Activated naive CD4-positive, alpha-beta T cell treated with anti-CD3 and anti-CD28 coated beads for 36 hours (primary cell): ENCODE data around the gene TAF4. TPM values are rescaled to one million over a fixed set of nuclear protein-coding genes. Genes with fewer than 3 reads are reported as not detected.
"Not testable (repeated sequence)": the region's sequence is repeated elsewhere in the genome, so short reads cannot be mapped to it uniquely, and the experiment has no call there.

Experiments
- CTCF ChIA-PET: fragments of 350-600 bp; sonication (Branson Sonifier 250); formaldehyde crosslinking; loops from one replicate; lab custom pipeline; 2021; ENCODE audit warnings: antibody characterized with exemption; lab: Charles Lee
- DNase-seq: peaks from one replicate; pipeline ENCODE4 v3.0.0-alpha.2; 2020
- H3K27ac Mint-ChIP-seq: one replicate; pipeline ENCODE4 v1.8.0; 2021; ENCODE audit warnings: mild to moderate bottlenecking, mixed read lengths
- H3K27me3 Mint-ChIP-seq: one replicate; pipeline ENCODE4 v1.8.0; 2021; ENCODE audit warnings: low read depth, mixed read lengths
- H3K36me3 Mint-ChIP-seq: one replicate; pipeline ENCODE4 v1.8.0; 2021; ENCODE audit warnings: low read depth, mixed read lengths
- H3K4me1 Mint-ChIP-seq: one replicate; pipeline ENCODE4 v1.8.0; 2021; ENCODE audit warnings: low read depth, mixed read lengths
- H3K4me3 Mint-ChIP-seq: one replicate; pipeline ENCODE4 v1.8.0; 2021; ENCODE audit warnings: mild to moderate bottlenecking, moderate library complexity, mixed read lengths
- H3K9me3 Mint-ChIP-seq: one replicate; pipeline ENCODE4 v1.8.0; 2021; ENCODE audit warnings: mixed read lengths
- intact Hi-C: fragments of 100-400 bp; cut with micrococcal nuclease; formaldehyde crosslinking; loops from one replicate; pipeline ENCODE4 v1.15.1; 2023
- total RNA-seq, 2 experiments: library from RNA; stranded (reverse); gene quantifications; one replicate each; pipeline ENCODE4 v1.2.3, GENCODE V29; 2021

The TAF4 gene
- total RNA-seq, 2 experiments from 2014 or later: 15.0 to 15.4 TPM

- not testable (repeated sequence) for H3K27me3 Mint-ChIP-seq, H3K27ac Mint-ChIP-seq
These were observed 6.2 kb upstream of the TAF4 start for GRCh38 chr20:62071669-62072430.

GRCh38 chr20:62069741-62070216, 4.1 kb upstream of the TAF4 start:
- peaks cover 15% of the 10 kb centered on the region for H3K9me3 Mint-ChIP-seq
- H3K27ac Mint-ChIP-seq: no peak overlapping the region
- CTCF ChIA-PET: no interaction called here
- DNase-seq: no peak
- peaks cover 16% of the 10 kb centered on the region for H3K4me1 Mint-ChIP-seq
- peaks cover 3% of the 10 kb centered on the region for H3K36me3 Mint-ChIP-seq
- intact Hi-C loops: loop anchor here (5.0 kb wide), 1 partner anchor 233 kb away; the partner anchor contains the start of gene ADRM1
- H3K4me3 Mint-ChIP-seq: no peak overlapping the region
- H3K27me3 Mint-ChIP-seq: no peaks in the 10 kb centered on the region

More at GRCh38 chr20:62071669-62072430, 6.2 kb upstream of the TAF4 start:
- H3K4me1 Mint-ChIP-seq: peaks cover 13% of the 10 kb centered on the region
- CTCF ChIA-PET, H3K4me3 Mint-ChIP-seq, DNase-seq, H3K36me3 Mint-ChIP-seq, intact Hi-C loops: not testable (repeated sequence)
- peaks cover 23% of the 10 kb centered on the region for H3K9me3 Mint-ChIP-seq

- CTCF ChIA-PET: interaction anchor here (1.3 kb wide), 1 partner anchor 53 kb away, joined by 3 read pairs; no protein-coding TSS in a partner anchor
- H3K4me1 Mint-ChIP-seq: peaks cover 19% of the 10 kb centered on the region
- no peak overlapping the region for H3K27ac Mint-ChIP-seq
- peaks cover 5% of the 10 kb centered on the region for H3K36me3 Mint-ChIP-seq
- peaks cover 11% of the 10 kb centered on the region for H3K9me3 Mint-ChIP-seq
- no peaks in the 10 kb centered on the region for H3K27me3 Mint-ChIP-seq
- intact Hi-C loops: loop anchor here (5.0 kb wide), 1 partner anchor 233 kb away; the partner anchor contains the start of gene ADRM1
- no peak overlapping the region for H3K4me3 Mint-ChIP-seq
- no peak for DNase-seq
These were observed 3.3 kb upstream of the TAF4 start for GRCh38 chr20:62068997-62069396.

GRCh38 chr20:62067547-62068260, 2.0 kb upstream of the TAF4 start:
- peak; percentile 44 for DNase-seq
- intact Hi-C loops: loop anchor here (1.0 to 5.0 kb wide), 8 partner anchors 37 to 319 kb away; partner anchors contain the start of genes ADRM1, LSM14B and RPS21
- Mint-ChIP-seq H3K4me1 (peaks cover 32% of the 10 kb centered on the region), H3K27me3 (no peaks in the 10 kb centered on the region), H3K27ac (peak overlapping the region; percentile 90), H3K9me3 (peaks cover 3% of the 10 kb centered on the region), H3K36me3 (peaks cover 4% of the 10 kb centered on the region), H3K4me3 (peak overlapping the region; percentile 84)
- CTCF ChIA-PET: interaction anchor here (0.5 to 1.6 kb wide), 3 partner anchors 56 to 73 kb away, joined by 3 to 6 read pairs (median 3); no protein-coding TSS in a partner anchor

GRCh38 chr20:62066983-62067433, 1.3 kb upstream of the TAF4 start:
- Mint-ChIP-seq H3K9me3 (peaks cover 1% of the 10 kb centered on the region), H3K27me3 (no peaks in the 10 kb centered on the region), H3K27ac (peak overlapping the region; percentile 90), H3K36me3 (peaks cover 4% of the 10 kb centered on the region), H3K4me1 (peaks cover 38% of the 10 kb centered on the region), H3K4me3 (peak overlapping the region; percentile 84)
- peak; percentile 75 for DNase-seq
- CTCF ChIA-PET: interaction anchor here (1.6 kb wide), 2 partner anchors 55 to 69 kb away, joined by 3 to 6 read pairs; no protein-coding TSS in a partner anchor
- intact Hi-C loops: loop anchor here (1.0 to 5.0 kb wide), 8 partner anchors 36 to 320 kb away; partner anchors contain the start of genes ADRM1, LSM14B and RPS21

- Mint-ChIP-seq H3K9me3 (no peaks in the 10 kb centered on the region), H3K4me3 (peak overlapping the region; percentile 84), H3K4me1 (peaks cover 43% of the 10 kb centered on the region), H3K27me3 (no peaks in the 10 kb centered on the region), H3K27ac (peak overlapping the region; percentile 90), H3K36me3 (peaks cover 4% of the 10 kb centered on the region)
- intact Hi-C loops: loop anchor here (2.0 to 5.0 kb wide), 4 partner anchors 36 to 320 kb away; partner anchors contain the start of genes ADRM1 and RPS21
- peak; percentile 65 for DNase-seq
- CTCF ChIA-PET: interaction anchor here (1.6 kb wide), 2 partner anchors 55 to 70 kb away, joined by 3 to 6 read pairs; no protein-coding TSS in a partner anchor
These were observed 780 bp upstream of the TAF4 start for GRCh38 chr20:62066339-62066982.

- peak; percentile 15 for DNase-seq
- Mint-ChIP-seq H3K4me3 (peak overlapping the region; percentile 77), H3K27me3 (no peaks in the 10 kb centered on the region), H3K36me3 (peaks cover 4% of the 10 kb centered on the region), H3K4me1 (peaks cover 57% of the 10 kb centered on the region), H3K9me3 (no peaks in the 10 kb centered on the region), H3K27ac (no peak overlapping the region)
- intact Hi-C loops: loop anchor here (1.0 to 5.0 kb wide), 2 partner anchors 173 to 237 kb away; partner anchors contain the start of genes ADRM1 and OSBPL2
- CTCF ChIA-PET: no interaction called here
These were observed 659 bp downstream of the TAF4 start for GRCh38 chr20:62064770-62065673.

GRCh38 chr20:62063981-62064769, 1.5 kb downstream of the TAF4 start:
- no peak overlapping the region for H3K27ac Mint-ChIP-seq
- intact Hi-C loops: no loop called here
- CTCF ChIA-PET: no interaction called here
- peak overlapping the region; percentile 75 for H3K4me3 Mint-ChIP-seq
- DNase-seq: no peak
- H3K36me3 Mint-ChIP-seq: peaks cover 4% of the 10 kb centered on the region
- H3K9me3 Mint-ChIP-seq: no peaks in the 10 kb centered on the region
- no peaks in the 10 kb centered on the region for H3K27me3 Mint-ChIP-seq
- peaks cover 64% of the 10 kb centered on the region for H3K4me1 Mint-ChIP-seq

GRCh38 chr20:62063315-62063980, 2.2 kb downstream of the TAF4 start:
- Mint-ChIP-seq H3K9me3 (no peaks in the 10 kb centered on the region), H3K27me3 (no peaks in the 10 kb centered on the region), H3K27ac (no peak overlapping the region), H3K4me3 (peak overlapping the region; percentile 75), H3K4me1 (peaks cover 67% of the 10 kb centered on the region), H3K36me3 (peaks cover 4% of the 10 kb centered on the region)
- CTCF ChIA-PET: no interaction called here
- DNase-seq: no peak
- intact Hi-C loops: no loop called here

- no peak for DNase-seq
- intact Hi-C loops: no loop called here
- Mint-ChIP-seq H3K36me3 (peaks cover 4% of the 10 kb centered on the region), H3K27ac (no peak overlapping the region), H3K27me3 (no peaks in the 10 kb centered on the region), H3K4me1 (peaks cover 63% of the 10 kb centered on the region), H3K4me3 (peak overlapping the region; percentile 8), H3K9me3 (no peaks in the 10 kb centered on the region)
- CTCF ChIA-PET: no interaction called here
These were observed 2.9 kb downstream of the TAF4 start for GRCh38 chr20:62062661-62063314.
